Hepatocyte (in vitro differentiated cells): ENCODE results near the gene CLN3.

Source experiments
- EZH2 ChIP-seq: fragments of 200-600 bp; sonication (generic); IDR thresholded peaks from 2 replicates; pipeline ENCODE4 v1.6.1; 2016; ENCODE audit warnings: antibody characterized with exemption, mild to moderate bottlenecking, borderline replicate concordance
- TF ChIP-seq, protein P1 (sequence below): fragments of 200-600 bp; sonication (generic); IDR thresholded peaks from 2 replicates; pipeline ENCODE4 v1.5.1; 2016; ENCODE audit warnings: antibody characterized with exemption, mild to moderate bottlenecking; ENCODE audit not compliant: poor library complexity

DNA sequence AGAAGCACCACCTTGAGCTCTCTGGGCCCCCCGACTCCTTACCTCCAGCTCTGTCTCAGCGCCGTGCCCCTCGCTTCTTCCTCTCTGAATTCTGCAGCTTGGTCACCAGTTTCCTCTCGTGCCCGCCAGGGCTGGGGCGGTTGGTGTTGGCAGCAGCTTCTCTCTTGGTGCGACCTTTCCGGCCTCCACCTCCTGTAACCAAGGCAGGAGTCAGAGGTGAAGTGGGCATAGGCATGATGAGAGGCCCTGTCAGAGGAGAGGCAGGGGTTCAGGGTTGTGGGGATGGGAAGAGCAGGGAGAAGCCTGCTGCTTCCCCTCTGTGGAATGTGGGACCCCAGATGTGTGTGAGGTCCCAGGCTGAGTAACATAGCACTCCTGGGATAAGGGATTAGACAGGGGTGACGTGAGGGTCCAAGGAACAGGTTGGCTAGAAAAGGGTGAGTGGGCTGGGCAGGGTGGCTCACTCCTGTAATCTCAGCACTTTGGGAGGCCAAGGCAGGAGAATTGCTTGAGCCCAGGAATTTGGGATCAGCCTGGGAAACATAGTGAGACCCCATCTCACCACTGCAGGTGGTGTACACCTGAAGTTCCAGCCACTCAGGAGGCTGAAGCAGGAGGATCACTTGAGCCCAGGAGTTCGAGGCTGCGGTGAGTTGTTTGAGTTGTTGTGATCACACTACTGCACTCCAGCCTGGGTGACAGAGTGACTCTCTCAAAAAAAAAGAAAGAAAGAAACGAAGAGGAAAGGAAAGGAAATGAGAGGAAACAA is 46.3 kb upstream of the CLN3 start:
- TF ChIP-seq, protein P1, sequence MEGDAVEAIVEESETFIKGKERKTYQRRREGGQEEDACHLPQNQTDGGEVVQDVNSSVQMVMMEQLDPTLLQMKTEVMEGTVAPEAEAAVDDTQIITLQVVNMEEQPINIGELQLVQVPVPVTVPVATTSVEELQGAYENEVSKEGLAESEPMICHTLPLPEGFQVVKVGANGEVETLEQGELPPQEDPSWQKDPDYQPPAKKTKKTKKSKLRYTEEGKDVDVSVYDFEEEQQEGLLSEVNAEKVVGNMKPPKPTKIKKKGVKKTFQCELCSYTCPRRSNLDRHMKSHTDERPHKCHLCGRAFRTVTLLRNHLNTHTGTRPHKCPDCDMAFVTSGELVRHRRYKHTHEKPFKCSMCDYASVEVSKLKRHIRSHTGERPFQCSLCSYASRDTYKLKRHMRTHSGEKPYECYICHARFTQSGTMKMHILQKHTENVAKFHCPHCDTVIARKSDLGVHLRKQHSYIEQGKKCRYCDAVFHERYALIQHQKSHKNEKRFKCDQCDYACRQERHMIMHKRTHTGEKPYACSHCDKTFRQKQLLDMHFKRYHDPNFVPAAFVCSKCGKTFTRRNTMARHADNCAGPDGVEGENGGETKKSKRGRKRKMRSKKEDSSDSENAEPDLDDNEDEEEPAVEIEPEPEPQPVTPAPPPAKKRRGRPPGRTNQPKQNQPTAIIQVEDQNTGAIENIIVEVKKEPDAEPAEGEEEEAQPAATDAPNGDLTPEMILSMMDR = no peak
- TF ChIP-seq EZH2 = no peak
